GM12865 (cell line): Measurements from ENCODE around the gene ORAI3.

ENCODE experiments used
- DNase-seq: peaks from one replicate; pipeline ENCODE4 v3.0.0; 2010; ENCODE audit warnings: low read depth
- H3K4me3 ChIP-seq: 2 replicates; pipeline ENCODE4 v1.5.1; 2011; ENCODE audit warnings: mild to moderate bottlenecking, low read depth, low read length, control low read depth
- CTCF ChIP-seq: IDR thresholded peaks from 2 replicates; pipeline ENCODE4 v1.5.1; 2011; ENCODE audit warnings: low read length, control low read depth, low read depth, inconsistent platforms; ENCODE audit not compliant: insufficient read depth; ENCODE audit errors: missing control alignments

ORAI3 gene

GRCh38 chr16:30961384-30961783 is 12.5 kb downstream of the ORAI3 start:
- no peak overlapping the region for H3K4me3 ChIP-seq
- DNase-seq = no peak
- no peak for TF ChIP-seq CTCF

- TF ChIP-seq CTCF = no peak
- DNase-seq = no peak
- H3K4me3 ChIP-seq = no peak overlapping the region
These were observed 15.2 kb downstream of the ORAI3 start for GRCh38 chr16:30963925-30964511.

GRCh38 chr16:30964574-30965226 is 15.8 kb downstream of the ORAI3 start:
- H3K4me3 ChIP-seq = no peak overlapping the region
- DNase-seq = no peak
- TF ChIP-seq CTCF = no peak

- DNase-seq = no peak
- no peak overlapping the region for H3K4me3 ChIP-seq
- TF ChIP-seq CTCF = no peak
These were observed 16.6 kb downstream of the ORAI3 start for GRCh38 chr16:30965436-30965835.

GRCh38 chr16:30966033-30966619 is 17.3 kb downstream of the ORAI3 start:
- H3K4me3 ChIP-seq = no peak overlapping the region
- DNase-seq = no peak
- TF ChIP-seq CTCF = no peak

- TF ChIP-seq CTCF = no peak
- DNase-seq = no peak
- H3K4me3 ChIP-seq = no peak overlapping the region
These were observed 18.9 kb downstream of the ORAI3 start for GRCh38 chr16:30967795-30968194.

- no peak for TF ChIP-seq CTCF
- no peak for DNase-seq
- no peak overlapping the region for H3K4me3 ChIP-seq
These were observed 20.5 kb downstream of the ORAI3 start for GRCh38 chr16:30969246-30969842.
